Measurements from ENCODE around the gene OGFOD1. TPM values are rescaled to one million over a fixed set of nuclear protein-coding genes. Genes with fewer than 3 reads are reported as not detected.

Gene OGFOD1
- 217 and 688 TPM in 2 replicates for total RNA-seq (2014; rRNA removed; shearing (Covaris generic); ENCODE audit: low replicate concordance)

DNA sequence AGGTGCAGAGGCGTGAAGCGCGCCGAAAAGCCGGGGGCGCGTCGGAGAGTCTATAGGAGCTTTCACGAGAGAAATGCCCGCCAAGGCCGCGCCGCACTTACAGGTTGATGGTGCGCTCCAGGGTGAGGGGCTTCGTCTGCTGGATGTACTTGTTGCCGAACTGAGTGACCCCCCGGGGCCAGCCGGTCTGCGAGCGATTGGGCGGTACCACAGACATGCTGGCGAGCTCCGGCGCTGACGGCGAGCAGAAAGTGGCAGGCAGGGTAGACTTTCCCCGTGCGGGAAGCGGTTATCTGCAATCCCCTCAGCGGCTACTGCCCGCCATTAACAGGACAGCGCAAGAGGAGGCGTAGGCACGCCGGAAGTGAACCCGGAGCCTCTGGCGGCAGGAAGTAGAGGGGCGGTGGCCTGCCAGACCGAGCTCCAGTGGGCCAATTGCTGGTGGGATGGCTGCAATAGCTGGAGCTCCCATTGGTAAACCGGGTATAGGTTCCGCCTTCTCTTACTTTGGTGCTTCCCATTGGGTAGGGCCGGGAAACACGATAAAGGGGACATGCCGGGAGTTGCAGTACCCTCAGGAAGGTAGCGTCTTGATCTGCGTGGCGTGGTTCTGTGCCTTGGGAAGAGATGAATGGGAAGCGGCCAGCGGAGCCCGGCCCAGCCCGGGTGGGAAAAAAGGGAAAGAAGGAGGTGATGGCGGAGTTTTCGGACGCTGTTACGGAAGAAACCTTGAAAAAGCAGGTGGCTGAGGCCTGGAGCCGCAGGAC is at the start of gene OGFOD1, which contains the start of gene NUDT21:
TSS of gene OGFOD1 (plus strand) at position 569 of the 767 bp plus-strand sequence. CDS start at position 628, 59 bp downstream.
TSS of gene NUDT21 (minus strand) at position 347 of the 767 bp plus-strand sequence. CDS start at position 217, 130 bp downstream.
- H3K4me3 ChIP-seq: peak within 1 kb of the TSS; percentile 97
- DNase-seq: peak; percentile 100
- peaks cover 75% of the 10 kb centered on the region for H3K36me3 ChIP-seq
- no peaks in the 10 kb centered on the region for H3K9me3 ChIP-seq
- no peaks in the 10 kb centered on the region for H3K27me3 ChIP-seq

- Histone ChIP-seq H3K4me3 (no peak overlapping the region), H3K27me3 (no peaks in the 10 kb centered on the region), H3K9me3 (no peaks in the 10 kb centered on the region), H3K36me3 (peaks cover 68% of the 10 kb centered on the region)
- no peak for DNase-seq
Observed at GRCh38 chr16:56405977-56406672, 45.2 kb upstream of the OGFOD1 start.

DNA sequence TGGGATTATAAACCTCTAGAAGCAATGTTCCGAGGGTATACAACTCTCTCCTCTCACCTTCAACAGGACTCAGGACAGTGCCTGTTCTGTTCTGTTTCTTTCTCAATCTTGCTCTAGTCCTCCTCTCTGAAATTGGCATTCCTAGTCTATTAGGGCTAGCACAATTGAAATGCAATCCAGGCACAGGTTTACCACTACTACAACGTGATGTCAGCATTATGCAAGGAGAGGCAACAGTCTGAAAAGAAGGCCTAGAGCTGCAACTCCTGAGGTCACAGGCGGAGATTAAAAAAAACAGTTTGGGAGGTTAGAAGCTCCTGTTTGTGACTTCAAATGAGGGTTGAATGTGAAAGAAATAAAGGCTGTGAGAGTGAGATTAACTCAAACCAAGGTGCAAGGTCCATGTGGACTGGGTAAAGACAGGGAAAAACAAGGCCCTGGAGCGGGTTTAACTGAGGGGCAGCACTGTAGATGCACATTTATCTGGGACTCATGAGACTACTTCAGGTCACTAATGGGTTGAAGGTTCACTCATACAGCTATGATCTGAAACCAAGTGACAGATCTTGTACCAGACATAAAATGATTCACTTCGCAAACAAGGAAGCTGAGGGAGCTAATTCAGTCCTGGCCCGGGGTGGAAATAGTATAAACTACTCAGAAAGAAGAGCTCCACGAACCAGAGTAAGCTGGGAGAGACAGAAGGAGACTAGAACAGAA is 42.8 kb upstream of the OGFOD1 start:
- Histone ChIP-seq H3K4me3 (no peak overlapping the region), H3K9me3 (no peaks in the 10 kb centered on the region), H3K36me3 (peaks cover 67% of the 10 kb centered on the region), H3K27me3 (no peaks in the 10 kb centered on the region)
- DNase-seq: no peak

- Histone ChIP-seq H3K9me3 (no peaks in the 10 kb centered on the region), H3K27me3 (no peaks in the 10 kb centered on the region), H3K36me3 (peaks cover 72% of the 10 kb centered on the region), H3K4me3 (no peak overlapping the region)
- DNase-seq: peak; percentile 34
Observed at GRCh38 chr16:56409195-56409594, 42.2 kb upstream of the OGFOD1 start.

GRCh38 chr16:56411123-56411522 is 40.2 kb upstream of the OGFOD1 start:
- no peaks in the 10 kb centered on the region for H3K27me3 ChIP-seq
- H3K4me3 ChIP-seq: no peak overlapping the region
- peaks cover 65% of the 10 kb centered on the region for H3K36me3 ChIP-seq
- DNase-seq: no peak
- no peaks in the 10 kb centered on the region for H3K9me3 ChIP-seq

GRCh38 chr16:56411624-56412023 is 39.7 kb upstream of the OGFOD1 start:
- DNase-seq: no peak
- H3K4me3 ChIP-seq: no peak overlapping the region
- no peaks in the 10 kb centered on the region for H3K27me3 ChIP-seq
- H3K9me3 ChIP-seq: no peaks in the 10 kb centered on the region
- peaks cover 65% of the 10 kb centered on the region for H3K36me3 ChIP-seq

- Histone ChIP-seq H3K36me3 (peaks cover 62% of the 10 kb centered on the region), H3K27me3 (no peaks in the 10 kb centered on the region), H3K9me3 (no peaks in the 10 kb centered on the region), H3K4me3 (no peak overlapping the region)
- DNase-seq: no peak
Observed at GRCh38 chr16:56413381-56413780, 38.0 kb upstream of the OGFOD1 start.

GRCh38 chr16:56414366-56414765 is 37.0 kb upstream of the OGFOD1 start:
- Histone ChIP-seq H3K27me3 (no peaks in the 10 kb centered on the region), H3K4me3 (no peak overlapping the region), H3K36me3 (peaks cover 52% of the 10 kb centered on the region), H3K9me3 (no peaks in the 10 kb centered on the region)
- DNase-seq: no peak

GRCh38 chr16:56415875-56416274 is 35.5 kb upstream of the OGFOD1 start:
- no peak overlapping the region for H3K4me3 ChIP-seq
- H3K27me3 ChIP-seq: no peaks in the 10 kb centered on the region
- no peak for DNase-seq
- H3K36me3 ChIP-seq: peaks cover 45% of the 10 kb centered on the region
- H3K9me3 ChIP-seq: no peaks in the 10 kb centered on the region

- Histone ChIP-seq H3K36me3 (peaks cover 36% of the 10 kb centered on the region), H3K27me3 (no peaks in the 10 kb centered on the region), H3K9me3 (no peaks in the 10 kb centered on the region), H3K4me3 (no peak overlapping the region)
- DNase-seq: no peak
Observed at GRCh38 chr16:56417138-56417537, 34.2 kb upstream of the OGFOD1 start.

GRCh38 chr16:56419740-56420548 is 31.4 kb upstream of the OGFOD1 start:
- Histone ChIP-seq H3K36me3 (peaks cover 18% of the 10 kb centered on the region), H3K27me3 (no peaks in the 10 kb centered on the region), H3K4me3 (no peak overlapping the region), H3K9me3 (no peaks in the 10 kb centered on the region)
- no peak for DNase-seq

- Histone ChIP-seq H3K36me3 (peaks cover 15% of the 10 kb centered on the region), H3K4me3 (no peak overlapping the region), H3K9me3 (no peaks in the 10 kb centered on the region), H3K27me3 (no peaks in the 10 kb centered on the region)
- no peak for DNase-seq
Observed at GRCh38 chr16:56420613-56421012, 30.7 kb upstream of the OGFOD1 start.

DNA sequence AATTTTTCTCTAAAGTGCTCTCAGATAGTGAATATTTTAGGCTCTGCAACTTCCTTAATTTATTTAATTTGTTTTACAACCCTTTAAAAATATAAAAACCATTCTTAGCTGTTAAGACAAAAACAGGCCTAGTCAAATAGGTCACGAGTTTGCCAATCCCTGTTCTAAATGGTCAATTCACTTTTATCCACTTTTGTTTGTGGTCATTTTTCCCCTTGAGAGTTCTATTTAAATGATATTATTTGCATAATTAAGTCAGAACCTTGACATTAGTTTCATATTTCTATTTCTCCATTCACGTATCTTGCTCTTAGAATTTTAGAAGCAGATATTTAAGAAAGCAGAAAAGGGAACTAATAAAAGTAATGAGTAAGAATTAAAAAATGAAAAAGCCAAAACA is 30.0 kb upstream of the OGFOD1 start:
- Histone ChIP-seq H3K9me3 (no peaks in the 10 kb centered on the region), H3K36me3 (peaks cover 16% of the 10 kb centered on the region), H3K27me3 (no peaks in the 10 kb centered on the region), H3K4me3 (no peak overlapping the region)
- no peak for DNase-seq

DNA sequence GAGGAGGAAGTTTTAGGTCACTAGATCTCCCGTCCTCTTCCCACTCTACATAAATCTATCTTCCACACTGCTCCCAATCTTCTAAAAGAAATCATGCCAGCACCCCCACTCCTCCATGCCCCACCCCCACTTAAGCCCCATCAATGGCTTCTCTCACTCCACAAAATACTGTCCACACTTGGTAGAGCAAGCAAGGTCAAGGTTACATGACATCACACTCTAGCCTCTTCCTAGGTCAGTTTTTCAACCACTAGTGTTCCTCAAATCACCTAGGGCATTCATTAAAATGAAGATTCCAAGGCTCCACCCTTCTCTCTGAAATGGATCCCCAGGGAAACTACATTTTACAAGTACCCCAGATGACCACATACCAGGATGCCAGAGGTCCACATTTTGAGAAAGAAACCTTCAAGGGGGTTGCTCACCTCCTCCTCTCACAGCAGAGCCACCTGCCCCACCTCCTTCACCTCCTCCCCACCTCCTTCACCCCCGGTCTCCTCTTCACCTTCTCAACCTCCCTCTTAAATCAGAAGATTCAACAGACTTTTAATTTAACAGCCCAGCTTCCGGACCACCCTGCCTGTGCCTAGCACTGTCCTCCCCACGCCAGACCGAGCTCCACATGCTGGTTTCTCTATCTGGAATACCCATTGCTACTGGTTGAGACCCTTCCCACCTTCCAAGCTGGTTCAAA is 29.2 kb upstream of the OGFOD1 start:
- no peak overlapping the region for H3K4me3 ChIP-seq
- DNase-seq: no peak
- no peaks in the 10 kb centered on the region for H3K9me3 ChIP-seq
- H3K36me3 ChIP-seq: peaks cover 21% of the 10 kb centered on the region
- H3K27me3 ChIP-seq: no peaks in the 10 kb centered on the region

DNA sequence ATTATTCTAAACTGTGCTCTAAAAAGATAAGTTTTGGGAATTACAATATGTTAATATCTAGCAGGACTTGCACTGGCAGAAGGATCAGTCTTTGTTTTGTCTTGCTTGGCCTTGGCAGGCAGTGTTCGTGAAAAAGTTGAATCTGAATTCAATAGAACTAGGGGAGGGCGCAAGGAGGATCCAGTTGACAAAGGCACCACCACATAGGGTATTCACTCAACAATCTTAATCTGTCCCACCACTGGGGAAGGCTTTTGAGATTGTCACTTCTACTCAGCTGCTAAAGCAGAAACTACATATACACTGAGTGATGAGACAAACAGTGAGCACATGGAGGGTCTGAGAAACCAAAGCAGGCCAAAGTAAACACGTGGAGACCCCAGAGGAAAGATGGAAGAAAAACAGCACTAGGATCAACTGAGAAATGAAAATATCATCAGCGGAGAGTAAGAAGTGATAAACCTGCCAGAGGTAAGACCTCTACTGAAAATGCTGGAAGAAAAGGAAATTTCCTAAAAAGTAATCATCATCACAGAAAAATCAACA is 28.4 kb upstream of the OGFOD1 start:
- no peak for DNase-seq
- Histone ChIP-seq H3K36me3 (peaks cover 19% of the 10 kb centered on the region), H3K4me3 (peak overlapping the region; percentile 58), H3K27me3 (no peaks in the 10 kb centered on the region), H3K9me3 (no peaks in the 10 kb centered on the region)

All from MG63 (cell line).